Measurements from ENCODE around the gene POLL.

POLL gene

DNA sequence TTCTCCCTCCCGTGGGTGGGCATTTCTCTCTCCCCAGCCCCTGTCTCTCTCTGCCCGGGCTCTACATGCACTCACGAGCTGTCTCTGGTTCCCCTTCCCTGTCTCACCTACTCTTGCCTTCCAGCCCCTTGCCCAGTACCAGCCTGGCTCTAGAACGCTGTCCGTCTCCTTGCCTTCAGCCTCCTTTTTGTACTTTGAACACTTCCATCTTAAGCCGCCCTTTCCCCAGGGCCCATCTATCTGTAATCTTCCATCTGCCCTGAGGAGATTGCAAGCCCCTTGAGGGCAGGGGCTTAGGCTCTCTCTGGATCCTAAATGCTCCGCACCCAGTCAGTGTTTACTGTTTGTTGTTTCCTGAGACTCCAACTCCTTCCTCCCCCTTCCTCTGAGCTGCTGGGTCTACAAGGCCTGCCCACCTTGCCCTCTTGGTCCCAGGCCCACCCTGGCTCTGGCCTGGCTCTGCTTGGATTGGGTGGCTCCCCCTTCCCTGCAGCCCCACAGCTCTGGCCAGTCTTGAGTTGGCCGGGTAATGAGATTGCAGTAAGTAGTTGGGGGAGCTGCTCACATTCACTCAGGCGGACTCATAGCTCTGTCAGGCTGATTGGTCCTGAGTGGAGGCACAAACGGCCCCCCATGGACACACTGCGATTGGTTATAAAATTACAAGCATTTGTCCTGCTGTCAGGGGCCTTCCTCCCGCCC is 28.3 kb downstream of the POLL start:
- DNase-seq: no peak

- DNase-seq: no peak
These were observed 29.1 kb downstream of the POLL start for GRCh38 chr10:101558671-101559595.

- DNase-seq: no peak
These were observed 29.9 kb downstream of the POLL start for GRCh38 chr10:101558204-101558603.

DNA sequence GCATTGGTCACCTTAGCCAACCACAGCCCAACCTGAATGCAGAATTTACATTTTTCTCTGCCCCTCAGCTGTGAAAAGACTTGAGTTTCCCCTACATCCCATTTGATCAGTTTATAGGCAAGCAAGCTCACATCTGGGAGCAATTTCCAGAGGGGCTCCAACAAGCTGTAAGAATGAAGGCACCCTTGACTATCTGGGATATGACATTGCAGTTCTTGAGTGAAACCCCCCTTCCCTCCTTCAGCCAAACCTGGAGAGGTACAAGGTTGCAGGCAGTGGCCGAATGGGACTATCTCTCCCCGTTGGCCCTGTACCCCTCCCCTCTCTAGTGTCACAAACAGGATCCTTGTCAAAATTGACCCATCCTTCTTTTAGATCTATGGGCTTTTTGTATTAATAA is 30.5 kb downstream of the POLL start:
- no peak for DNase-seq

DNA sequence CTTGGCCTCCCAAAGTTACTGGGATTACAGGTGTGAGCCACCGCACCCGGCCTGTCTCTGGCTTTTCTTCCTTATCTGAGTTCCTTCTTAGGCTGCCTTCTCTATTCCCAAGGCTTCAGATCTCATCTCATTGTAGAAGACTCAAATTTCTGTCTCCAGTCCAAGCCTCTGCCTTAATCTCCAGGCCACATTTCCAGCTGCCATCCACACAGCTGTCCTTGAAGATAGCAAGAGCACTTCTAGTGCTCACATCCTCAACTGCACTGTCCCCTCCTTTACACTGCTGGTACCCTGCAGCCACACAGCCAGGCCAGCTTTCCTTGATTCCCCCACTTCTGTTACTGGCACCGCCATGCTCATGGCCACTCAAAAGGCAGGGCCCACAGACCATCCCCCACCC is 35.6 kb downstream of the POLL start:
- no peak for DNase-seq

- DNase-seq: no peak
These were observed 37.1 kb downstream of the POLL start for GRCh38 chr10:101550965-101551364.

DNA sequence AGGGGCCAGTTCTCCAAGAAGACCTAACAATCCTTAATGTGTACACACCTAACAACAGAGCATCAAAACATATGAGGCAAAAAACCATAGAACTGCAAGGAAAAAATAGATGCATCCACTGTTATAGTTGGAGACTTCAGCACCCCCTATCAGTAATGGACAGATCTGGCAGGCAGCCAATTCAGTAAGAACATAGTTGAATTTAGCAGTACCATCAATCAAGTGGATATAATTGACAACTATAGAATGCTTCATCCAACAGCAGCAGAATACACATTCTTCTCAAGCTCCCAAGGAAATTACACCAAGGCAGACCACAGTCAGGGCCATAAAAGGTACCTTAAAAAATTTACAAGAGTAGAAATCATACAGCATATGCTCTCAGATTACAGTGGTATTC is 42.2 kb downstream of the POLL start:
- no peak for DNase-seq

GRCh38 chr10:101538446-101538845 is 49.6 kb downstream of the POLL start:
- DNase-seq: peak; percentile 9

DNA sequence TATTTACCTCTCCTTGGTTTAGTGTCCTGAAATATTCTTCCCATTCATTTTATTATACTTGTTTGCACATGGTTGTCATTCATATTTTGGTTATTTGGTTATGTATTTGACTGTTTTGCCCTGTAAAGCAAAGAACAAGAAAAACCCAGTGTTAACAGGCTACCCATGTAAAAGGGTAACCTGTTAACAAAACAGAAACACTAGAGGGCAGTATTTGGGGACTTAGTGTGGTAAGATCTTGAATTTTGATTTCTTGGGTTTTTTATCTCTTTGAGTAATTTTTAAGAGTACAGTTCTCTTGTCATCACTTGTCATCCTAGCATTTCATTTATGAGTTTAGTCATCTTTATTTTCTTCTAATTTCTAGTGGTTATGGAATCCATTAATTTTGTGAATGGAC is 51.3 kb downstream of the POLL start:
- DNase-seq: no peak

- DNase-seq: no peak
These were observed 52.1 kb downstream of the POLL start for GRCh38 chr10:101535949-101536348.

DNA sequence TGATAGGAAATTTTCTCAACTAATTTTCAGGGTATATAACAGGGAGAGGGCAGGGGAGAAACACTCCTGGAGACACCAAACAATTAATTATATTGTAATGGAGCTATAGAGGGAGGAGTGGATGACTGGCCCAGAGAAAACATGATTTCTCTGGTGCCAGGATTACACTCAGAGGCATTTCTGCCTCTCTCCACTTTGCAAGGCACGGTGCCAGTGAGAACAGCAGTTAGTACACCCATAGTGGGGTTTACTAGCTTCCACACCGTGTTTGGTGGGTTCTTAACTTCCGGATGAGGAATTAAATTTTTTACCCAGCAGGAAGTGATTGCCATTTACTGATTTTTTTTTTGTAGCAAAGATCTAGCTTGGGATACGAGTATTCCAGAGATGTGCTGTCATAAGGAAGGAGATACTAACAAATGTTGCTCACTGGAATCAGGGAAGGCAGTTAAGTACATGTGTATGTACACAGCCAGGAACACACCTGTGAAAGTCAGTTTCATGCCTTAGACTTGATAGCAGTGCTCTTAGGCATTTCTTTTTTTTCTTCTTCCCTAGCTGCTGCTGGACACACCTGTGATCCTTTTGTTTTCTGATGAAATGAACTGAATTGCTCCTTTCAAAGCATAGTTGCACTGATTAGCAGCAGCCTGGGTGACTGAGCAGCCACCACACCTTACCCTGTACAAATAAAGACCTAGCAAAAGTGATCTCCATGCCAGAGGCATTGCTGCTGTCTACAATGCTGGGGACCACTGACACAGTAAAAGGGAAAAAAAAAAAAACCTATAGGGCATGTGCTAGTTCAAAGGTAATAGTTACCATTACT is 58.1 kb downstream of the POLL start:
- no peak for DNase-seq

GRCh38 chr10:101529207-101529606 is 58.9 kb downstream of the POLL start:
- no peak for DNase-seq
